Colonic mucosa (tissue), 4 donors: Measurements from ENCODE around the gene DIDO1. TPM values are rescaled to one million over a fixed set of nuclear protein-coding genes. Genes with fewer than 3 reads are reported as not detected.
"Not testable (repeated sequence)": the region's sequence is repeated elsewhere in the genome, so short reads cannot be mapped to it uniquely, and the experiment has no call there.

Experiments used
- DNase-seq: peaks from one replicate; pipeline ENCODE4 v3.0.0-alpha.2; 2020
- H3K27ac ChIP-seq: fragments of 200-600 bp; one replicate; pipeline ENCODE4 v1.8.0; 2021
- H3K27me3 ChIP-seq: fragments of 200-600 bp; one replicate; pipeline ENCODE4 v1.8.0; 2021
- H3K36me3 ChIP-seq: fragments of 200-600 bp; one replicate; pipeline ENCODE4 v1.8.0; 2021
- H3K4me1 ChIP-seq: fragments of 200-600 bp; one replicate; pipeline ENCODE4 v1.8.0; 2021; ENCODE audit warnings: mild to moderate bottlenecking
- H3K4me3 ChIP-seq: fragments of 200-600 bp; one replicate; pipeline ENCODE4 v1.8.0; 2021
- H3K9ac ChIP-seq, 2 donors: one replicate each; pipeline ENCODE4 v1.7.0; 2013; ENCODE audit warnings: control low read depth in 2 of 2, low read depth in 2 of 2, low read length in 2 of 2
- H3K9me3 ChIP-seq: fragments of 200-600 bp; one replicate; pipeline ENCODE4 v1.8.0; 2021
- CTCF ChIP-seq: fragments of 200-600 bp; IDR thresholded peaks from one replicate; pipeline ENCODE4 v1.8.0; 2022; ENCODE audit warnings: antibody characterized with exemption, mild to moderate bottlenecking
- intact Hi-C: fragments of 100-400 bp; cut with DNase I; formaldehyde crosslinking; loops from one replicate; pipeline ENCODE4 v1.14.1; 2022
- total RNA-seq, 2 donors: library from RNA; stranded (reverse); fragmentation: NEBNext Ultra II Directional in 1 of 2; extraction: Animal tissue kit (Norgen Biotek cat#: 25700) in 1 of 2; gene quantifications; one replicate each; pipeline ENCODE4 v1.2.1, GENCODE V29; 2021
- donor health status: healthy.
- donor health status: DM: no; HTN: no; CAD: no.
- donor health status: DM: no; HTN: no; CAD: no.

The DIDO1 gene
- total RNA-seq, 2 donors from 2014 or later, result 41.4 to 50.4 TPM

- Histone ChIP-seq H3K9ac (no peak overlapping the region), H3K27ac (no peak overlapping the region), H3K36me3 (no peaks in the 10 kb centered on the region), H3K9me3 (no peaks in the 10 kb centered on the region), H3K4me3 (no peak overlapping the region), H3K4me1 (no peaks in the 10 kb centered on the region), H3K27me3 (no peaks in the 10 kb centered on the region)
- no peak for TF ChIP-seq CTCF
- intact Hi-C loops, result no loop called here
- no peak for DNase-seq
Measured at GRCh38 chr20:62850333-62850974, 75.9 kb downstream of the DIDO1 start.

GRCh38 chr20:62849431-62849830 lies 76.9 kb downstream of the DIDO1 start:
- DNase-seq, result no peak
- Histone ChIP-seq H3K9ac (no peak overlapping the region), H3K4me1 (no peaks in the 10 kb centered on the region), H3K36me3 (no peaks in the 10 kb centered on the region), H3K27me3 (no peaks in the 10 kb centered on the region), H3K4me3 (no peak overlapping the region), H3K27ac (no peak overlapping the region), H3K9me3 (no peaks in the 10 kb centered on the region)
- intact Hi-C loops, result no loop called here
- no peak for TF ChIP-seq CTCF

- intact Hi-C loops, result not testable (repeated sequence)
Measured at GRCh38 chr20:62848917-62849316, 77.4 kb downstream of the DIDO1 start.

GRCh38 chr20:62846166-62846890 lies 80.0 kb downstream of the DIDO1 start:
- Histone ChIP-seq H3K9ac (no peak overlapping the region), H3K4me1 (no peaks in the 10 kb centered on the region), H3K9me3 (no peaks in the 10 kb centered on the region), H3K27ac (no peak overlapping the region), H3K36me3 (no peaks in the 10 kb centered on the region), H3K27me3 (no peaks in the 10 kb centered on the region), H3K4me3 (no peak overlapping the region)
- no peak for DNase-seq
- TF ChIP-seq CTCF, result no peak
- intact Hi-C loops, result no loop called here

More at GRCh38 chr20:62848917-62849316, 77.4 kb downstream of the DIDO1 start:
- H3K27me3 ChIP-seq, H3K9me3 ChIP-seq, H3K4me3 ChIP-seq, H3K4me1 ChIP-seq, H3K36me3 ChIP-seq, DNase-seq, H3K9ac ChIP-seq, H3K27ac ChIP-seq: not testable (repeated sequence)

- intact Hi-C loops, result no loop called here
- H3K27ac ChIP-seq, result no peak overlapping the region
- no peak for DNase-seq
- H3K27me3 ChIP-seq, result no peaks in the 10 kb centered on the region
- H3K9me3 ChIP-seq, result no peaks in the 10 kb centered on the region
- TF ChIP-seq CTCF, result no peak
- no peak overlapping the region for H3K9ac ChIP-seq
- no peak overlapping the region for H3K4me3 ChIP-seq
- no peaks in the 10 kb centered on the region for H3K4me1 ChIP-seq
- no peaks in the 10 kb centered on the region for H3K36me3 ChIP-seq
Measured at GRCh38 chr20:62845416-62846160, 80.7 kb downstream of the DIDO1 start.
